Activated CD8-positive, alpha-beta memory T cell treated with anti-CD3 and anti-CD28 coated beads, Interleukin-2, amount 10 ng/mL, durations not matched to agents 7 days and 5 days (primary cell): ENCODE measurements around the gene MAST2. TPM values are rescaled to one million over a fixed set of nuclear protein-coding genes. Genes with fewer than 3 reads are reported as not detected.
"Not testable (repeated sequence)": the region's sequence is repeated elsewhere in the genome, so short reads cannot be mapped to it uniquely, and the experiment has no call there.

Source experiments
- ATAC-seq: fragments of 150-1000 bp; cut with Tn5 transposase; one replicate; pipeline ENCODE4 v1.10.0; 2021; ENCODE audit warnings: moderate library complexity
- CTCF ChIA-PET: fragments of 350-600 bp; sonication (Branson Sonifier 250); formaldehyde crosslinking; loops from one replicate; lab custom pipeline; 2021; ENCODE audit warnings: antibody characterized with exemption; lab: Charles Lee
- DNase-seq: peaks from one replicate; pipeline ENCODE4 v3.0.0-alpha.2; 2020
- H3K27ac Mint-ChIP-seq: one replicate; pipeline ENCODE4 v1.8.0; 2021; ENCODE audit warnings: mild to moderate bottlenecking, mixed read lengths
- H3K27me3 Mint-ChIP-seq: one replicate; pipeline ENCODE4 v1.8.0; 2021; ENCODE audit warnings: mixed read lengths
- H3K36me3 Mint-ChIP-seq: one replicate; pipeline ENCODE4 v1.8.0; 2021; ENCODE audit warnings: mild to moderate bottlenecking, mixed read lengths
- H3K4me1 Mint-ChIP-seq: one replicate; pipeline ENCODE4 v1.8.0; 2021; ENCODE audit warnings: mixed read lengths
- H3K4me3 Mint-ChIP-seq: one replicate; pipeline ENCODE4 v1.8.0; 2021; ENCODE audit warnings: mild to moderate bottlenecking, moderate library complexity, mixed read lengths
- H3K9me3 Mint-ChIP-seq: one replicate; pipeline ENCODE4 v1.8.0; 2022; ENCODE audit warnings: low read depth, mixed read lengths
- total RNA-seq, 2 experiments: library from RNA; stranded (reverse); gene quantifications; one replicate each; pipeline ENCODE4 v1.2.3, GENCODE V29; 2021

The MAST2 gene
- total RNA-seq, 2 experiments from 2014 or later = 29.5 to 35.6 TPM

DNA sequence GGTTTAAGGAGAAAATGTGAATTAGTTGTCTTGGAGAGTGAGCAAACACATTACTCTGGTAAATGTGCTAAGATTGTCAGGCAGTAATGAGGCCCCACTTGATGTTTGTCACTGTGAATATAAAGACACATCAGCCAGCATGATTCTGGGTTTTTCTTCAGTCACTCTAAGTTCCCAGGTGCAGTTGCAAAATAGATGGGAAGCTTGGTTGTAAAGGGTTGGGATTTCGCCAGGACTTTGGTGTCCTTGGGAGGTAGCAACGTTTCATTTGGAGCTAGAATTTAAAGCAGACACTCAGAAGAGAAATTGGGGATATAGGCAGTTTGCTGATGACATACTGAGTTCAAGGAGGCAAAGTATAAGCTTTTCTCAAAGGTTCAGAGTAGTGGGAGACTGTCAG lies 154.3 kb downstream of the MAST2 start:
- H3K4me1 Mint-ChIP-seq = no peaks in the 10 kb centered on the region
- CTCF ChIA-PET = no interaction called here
- H3K27ac Mint-ChIP-seq = no peak overlapping the region

GRCh38 chr1:45958317-45958716 lies 154.9 kb downstream of the MAST2 start:
- CTCF ChIA-PET = no interaction called here
- no peaks in the 10 kb centered on the region for H3K27me3 Mint-ChIP-seq
- H3K9me3 Mint-ChIP-seq = no peaks in the 10 kb centered on the region
- H3K4me3 Mint-ChIP-seq = no peak overlapping the region
- H3K27ac Mint-ChIP-seq = no peak overlapping the region
- peaks cover 17% of the 10 kb centered on the region for H3K36me3 Mint-ChIP-seq
- ATAC-seq (no peak), DNase-seq (no peak)
- H3K4me1 Mint-ChIP-seq = no peaks in the 10 kb centered on the region

More for the DNA sequence above, 154.3 kb downstream of the MAST2 start:
- ATAC-seq (no peak), DNase-seq (no peak)
- Mint-ChIP-seq H3K36me3 (peaks cover 15% of the 10 kb centered on the region), H3K4me3 (no peak overlapping the region), H3K9me3 (no peaks in the 10 kb centered on the region), H3K27me3 (no peaks in the 10 kb centered on the region)

- CTCF ChIA-PET = no interaction called here
- H3K36me3 Mint-ChIP-seq = peaks cover 19% of the 10 kb centered on the region
- no peaks in the 10 kb centered on the region for H3K4me1 Mint-ChIP-seq
- no peaks in the 10 kb centered on the region for H3K27me3 Mint-ChIP-seq
- no peaks in the 10 kb centered on the region for H3K9me3 Mint-ChIP-seq
- H3K27ac Mint-ChIP-seq = no peak overlapping the region
- no peak overlapping the region for H3K4me3 Mint-ChIP-seq
- ATAC-seq = no peak
- DNase-seq = no peak
These were observed 157.7 kb downstream of the MAST2 start for GRCh38 chr1:45960930-45961715.

DNA sequence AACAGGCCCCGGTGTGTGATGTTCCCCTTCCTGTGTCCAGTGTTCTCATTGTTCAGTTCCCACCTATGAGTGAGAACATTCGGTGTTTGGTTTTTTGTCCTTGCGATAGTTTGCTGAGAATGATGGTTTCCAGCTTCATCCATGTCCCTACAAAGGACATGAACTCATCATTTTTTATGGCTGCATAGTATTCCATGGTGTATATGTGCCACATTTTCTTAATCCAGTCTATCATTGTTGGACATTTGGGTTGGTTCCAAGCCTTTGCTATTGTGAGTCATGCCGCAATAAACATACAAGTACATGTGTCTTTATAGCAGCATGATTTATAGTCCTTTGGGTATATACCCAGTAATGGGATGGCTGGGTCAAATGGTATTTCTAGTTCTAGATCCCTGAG lies 158.5 kb downstream of the MAST2 start:
- ATAC-seq, H3K27ac Mint-ChIP-seq, H3K4me3 Mint-ChIP-seq, H3K9me3 Mint-ChIP-seq, CTCF ChIA-PET, H3K4me1 Mint-ChIP-seq, DNase-seq, H3K27me3 Mint-ChIP-seq: not testable (repeated sequence)
- H3K36me3 Mint-ChIP-seq = peaks cover 19% of the 10 kb centered on the region

GRCh38 chr1:45968941-45969666 lies 165.7 kb downstream of the MAST2 start:
- H3K36me3 Mint-ChIP-seq = peaks cover 6% of the 10 kb centered on the region
- no peak for DNase-seq
- no peaks in the 10 kb centered on the region for H3K4me1 Mint-ChIP-seq
- no peaks in the 10 kb centered on the region for H3K27me3 Mint-ChIP-seq
- ATAC-seq = no peak
- H3K27ac Mint-ChIP-seq = no peak overlapping the region
- no peaks in the 10 kb centered on the region for H3K9me3 Mint-ChIP-seq
- H3K4me3 Mint-ChIP-seq = no peak overlapping the region
- CTCF ChIA-PET = no interaction called here

DNA sequence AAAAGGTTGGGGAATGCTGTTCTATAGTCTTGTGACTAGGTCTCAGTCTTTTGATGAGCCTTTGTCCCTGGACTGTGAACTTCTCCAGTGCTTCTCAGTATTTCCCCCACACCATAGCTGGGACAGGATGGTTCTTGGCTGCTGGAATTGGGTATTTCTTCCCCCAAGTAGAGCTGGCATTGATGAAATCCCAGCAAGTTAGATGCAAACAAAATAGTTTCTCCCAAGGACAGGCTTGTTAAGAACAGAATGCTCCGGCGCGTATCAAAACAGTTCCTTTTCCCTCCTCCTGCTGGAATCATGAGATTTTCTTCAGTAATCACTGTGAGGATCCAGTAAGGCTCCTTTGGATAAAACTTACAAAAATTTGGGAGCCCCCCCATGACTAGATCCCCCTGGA lies 166.5 kb downstream of the MAST2 start:
- H3K9me3 Mint-ChIP-seq = no peaks in the 10 kb centered on the region
- H3K36me3 Mint-ChIP-seq = peaks cover 6% of the 10 kb centered on the region
- ATAC-seq (no peak), DNase-seq (no peak)
- H3K27ac Mint-ChIP-seq = no peak overlapping the region
- CTCF ChIA-PET = no interaction called here
- no peaks in the 10 kb centered on the region for H3K4me1 Mint-ChIP-seq
- H3K4me3 Mint-ChIP-seq = no peak overlapping the region
- H3K27me3 Mint-ChIP-seq = no peaks in the 10 kb centered on the region

DNA sequence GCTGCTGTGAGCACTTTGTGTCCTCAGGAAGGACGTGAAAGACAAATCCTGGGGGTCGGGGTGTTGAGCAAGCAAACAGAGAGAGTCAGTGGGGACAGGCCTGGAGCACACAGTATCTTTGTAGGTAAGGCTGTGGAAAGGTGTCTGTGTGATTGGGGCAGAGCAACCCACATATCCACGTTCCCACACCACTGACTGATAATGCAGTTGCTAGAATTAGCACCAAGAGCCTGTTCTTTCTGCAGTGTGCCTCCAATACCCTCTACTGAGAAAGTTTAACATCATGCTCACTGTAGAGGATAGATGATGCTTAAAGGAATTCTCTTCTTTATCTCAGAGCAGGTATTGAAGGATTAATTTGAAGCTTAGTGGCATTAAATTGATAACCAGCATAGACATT lies 167.9 kb downstream of the MAST2 start:
- H3K27ac Mint-ChIP-seq = no peak overlapping the region
- peaks cover 6% of the 10 kb centered on the region for H3K36me3 Mint-ChIP-seq

GRCh38 chr1:45971922-45972531 lies 168.6 kb downstream of the MAST2 start:
- H3K4me3 Mint-ChIP-seq = no peak overlapping the region
- DNase-seq = no peak
- no peaks in the 10 kb centered on the region for H3K4me1 Mint-ChIP-seq
- peaks cover 8% of the 10 kb centered on the region for H3K36me3 Mint-ChIP-seq
- CTCF ChIA-PET = no interaction called here
- H3K9me3 Mint-ChIP-seq = no peaks in the 10 kb centered on the region
- no peak for ATAC-seq
- H3K27me3 Mint-ChIP-seq = no peaks in the 10 kb centered on the region
- H3K27ac Mint-ChIP-seq = no peak overlapping the region

More for the DNA sequence above, 167.9 kb downstream of the MAST2 start:
- CTCF ChIA-PET = no interaction called here
- DNase-seq = no peak
- H3K4me1 Mint-ChIP-seq = no peaks in the 10 kb centered on the region
- ATAC-seq = no peak
- H3K9me3 Mint-ChIP-seq = no peaks in the 10 kb centered on the region
- no peaks in the 10 kb centered on the region for H3K27me3 Mint-ChIP-seq
- H3K4me3 Mint-ChIP-seq = no peak overlapping the region

- CTCF ChIA-PET = no interaction called here
- H3K9me3 Mint-ChIP-seq = no peaks in the 10 kb centered on the region
- no peak for ATAC-seq
- H3K4me3 Mint-ChIP-seq = no peak overlapping the region
- no peak for DNase-seq
- no peak overlapping the region for H3K27ac Mint-ChIP-seq
- no peaks in the 10 kb centered on the region for H3K27me3 Mint-ChIP-seq
- H3K4me1 Mint-ChIP-seq = no peaks in the 10 kb centered on the region
- H3K36me3 Mint-ChIP-seq = peaks cover 8% of the 10 kb centered on the region
These were observed 169.2 kb downstream of the MAST2 start for GRCh38 chr1:45972621-45973020.

- CTCF ChIA-PET = no interaction called here
- peaks cover 8% of the 10 kb centered on the region for H3K36me3 Mint-ChIP-seq
- H3K4me3 Mint-ChIP-seq = no peak overlapping the region
- H3K27ac Mint-ChIP-seq = no peak overlapping the region
- no peaks in the 10 kb centered on the region for H3K9me3 Mint-ChIP-seq
- H3K4me1 Mint-ChIP-seq = no peaks in the 10 kb centered on the region
- ATAC-seq (no peak), DNase-seq (no peak)
- H3K27me3 Mint-ChIP-seq = no peaks in the 10 kb centered on the region
These were observed 169.7 kb downstream of the MAST2 start for GRCh38 chr1:45973121-45973520.

- CTCF ChIA-PET = interaction anchor here (1.3 kb wide), 1 partner anchor 9 kb away, joined by 3 read pairs; no protein-coding TSS in a partner anchor
- Mint-ChIP-seq H3K36me3 (peaks cover 9% of the 10 kb centered on the region), H3K9me3 (no peaks in the 10 kb centered on the region), H3K27me3 (no peaks in the 10 kb centered on the region), H3K4me1 (no peaks in the 10 kb centered on the region), H3K4me3 (no peak overlapping the region), H3K27ac (no peak overlapping the region)
- DNase-seq (no peak), ATAC-seq (no peak)
These were observed 171.3 kb downstream of the MAST2 start for GRCh38 chr1:45974541-45975269.

DNA sequence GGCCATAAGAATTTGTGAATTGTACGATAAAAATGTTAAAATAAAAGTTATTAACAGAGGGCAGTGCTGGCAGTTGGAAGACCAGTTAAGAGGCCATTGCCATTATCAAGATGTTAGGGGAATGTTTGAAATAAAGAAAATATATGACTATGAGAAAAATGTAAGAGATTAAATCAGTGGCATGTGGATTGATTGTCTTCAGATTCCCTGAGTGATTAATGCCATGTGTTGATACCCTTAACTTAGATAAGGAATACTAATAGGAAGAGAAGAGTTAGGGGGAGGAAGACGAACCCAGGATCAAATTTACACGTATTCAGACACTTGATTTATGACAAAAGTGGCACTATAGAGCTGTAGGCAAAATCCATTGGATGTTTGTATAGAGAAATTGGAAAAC lies 173.2 kb downstream of the MAST2 start:
- CTCF ChIA-PET = no interaction called here
- Mint-ChIP-seq H3K9me3 (peaks cover 2% of the 10 kb centered on the region), H3K4me1 (no peaks in the 10 kb centered on the region), H3K27ac (no peak overlapping the region), H3K27me3 (no peaks in the 10 kb centered on the region), H3K4me3 (no peak overlapping the region), H3K36me3 (peaks cover 14% of the 10 kb centered on the region)
- DNase-seq (no peak), ATAC-seq (no peak)

DNA sequence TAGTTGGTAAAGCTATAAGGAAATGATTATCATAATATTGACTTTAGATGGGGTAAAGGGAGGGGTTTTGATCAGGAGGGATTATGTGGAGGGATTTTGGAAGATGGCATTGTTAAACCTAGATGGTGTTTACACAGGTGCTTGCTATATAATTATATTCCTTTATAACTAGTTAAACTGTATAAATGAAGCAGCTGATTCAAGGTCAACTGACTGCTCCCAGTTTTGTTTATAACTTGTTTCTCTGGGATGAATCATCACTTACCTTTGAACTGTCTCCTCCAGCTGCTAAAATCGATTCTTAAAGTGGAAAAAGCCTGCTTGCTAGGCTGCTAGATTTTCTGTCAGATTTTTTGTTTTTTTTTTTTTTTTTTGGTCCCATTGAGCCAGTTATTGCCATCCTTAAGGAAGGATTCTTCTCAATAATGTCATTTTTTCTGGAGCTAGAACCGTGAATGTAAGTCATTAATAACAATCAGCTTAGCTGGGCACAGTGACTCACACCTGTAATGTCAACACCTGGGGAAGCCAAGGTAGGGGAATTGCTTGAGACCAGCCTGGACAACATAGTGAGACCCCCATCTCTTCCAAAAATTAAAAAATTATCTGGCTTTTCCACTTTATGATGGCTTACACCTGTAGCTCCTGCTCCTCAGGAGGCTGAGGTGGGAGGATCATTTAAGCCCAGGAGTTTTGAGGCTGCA lies 175.8 kb downstream of the MAST2 start:
- ATAC-seq (no peak), DNase-seq (no peak)
- Mint-ChIP-seq H3K27ac (no peak overlapping the region), H3K4me3 (no peak overlapping the region), H3K27me3 (no peaks in the 10 kb centered on the region), H3K9me3 (peaks cover 2% of the 10 kb centered on the region), H3K4me1 (no peaks in the 10 kb centered on the region), H3K36me3 (peaks cover 10% of the 10 kb centered on the region)
- CTCF ChIA-PET = no interaction called here
